Stimulated activated CD8-positive, alpha-beta memory T cell treated with anti-CD3 and anti-CD28 coated beads, Interleukin-4, amount 100 ng/mL, for 48 hours (primary cell): Measurements from ENCODE around the gene AMOTL2.
A peak's percentile ranks its signal among the peaks of the same experiment; 100 is the strongest.

ENCODE experiments used
- DNase-seq: peaks from one replicate; pipeline ENCODE4 v3.0.0-alpha.2; 2020

The AMOTL2 gene

DNA sequence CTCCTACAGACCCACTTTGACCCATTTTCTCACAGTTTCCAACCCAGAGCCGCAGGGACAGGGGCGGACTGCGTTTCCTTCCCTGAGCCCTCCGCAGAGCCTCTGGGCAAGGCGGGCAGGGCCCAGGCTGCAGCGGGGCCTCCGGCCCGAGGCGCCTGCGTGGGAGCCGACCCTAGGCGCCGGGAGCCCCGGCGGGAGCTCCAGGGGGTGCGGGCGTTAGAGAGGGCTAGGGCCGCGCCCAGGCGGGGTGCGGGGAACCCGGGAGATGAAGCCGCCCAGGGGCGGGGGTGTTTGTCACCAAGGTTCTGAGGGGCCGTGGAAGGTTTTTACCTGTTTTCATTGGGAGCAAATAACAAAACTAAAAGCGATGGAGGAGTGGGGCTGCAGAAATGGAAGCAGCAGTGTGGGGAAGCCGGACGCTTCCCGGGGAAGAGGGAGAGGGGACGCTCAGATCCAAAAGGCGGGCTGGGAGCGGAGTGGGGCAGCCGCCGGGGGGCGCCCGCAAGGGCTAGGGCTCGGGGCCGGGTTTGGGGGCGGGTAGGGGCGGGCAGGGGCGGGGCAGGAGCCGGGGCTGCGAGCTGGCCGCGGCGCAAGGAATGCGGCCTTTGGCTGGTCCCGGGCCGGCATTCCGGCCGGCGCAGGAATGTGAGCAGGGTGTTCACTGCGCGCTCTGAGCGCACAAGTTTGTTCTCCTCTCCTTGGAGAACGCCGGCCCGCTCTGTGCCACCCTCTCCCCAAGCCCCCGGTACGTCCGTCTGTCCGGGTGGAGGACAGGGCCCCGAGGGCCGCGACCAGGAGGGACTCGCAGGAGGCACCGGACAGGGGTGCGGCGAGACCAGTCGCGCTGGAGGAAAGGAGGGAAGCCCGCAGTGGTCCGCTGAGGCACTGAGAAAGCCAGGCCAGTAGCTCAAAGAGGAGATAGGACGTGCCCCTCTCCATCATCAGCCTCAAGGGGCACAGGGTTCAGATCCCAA, 61.1 kb downstream of the AMOTL2 start:
- DNase-seq: no peak

DNA sequence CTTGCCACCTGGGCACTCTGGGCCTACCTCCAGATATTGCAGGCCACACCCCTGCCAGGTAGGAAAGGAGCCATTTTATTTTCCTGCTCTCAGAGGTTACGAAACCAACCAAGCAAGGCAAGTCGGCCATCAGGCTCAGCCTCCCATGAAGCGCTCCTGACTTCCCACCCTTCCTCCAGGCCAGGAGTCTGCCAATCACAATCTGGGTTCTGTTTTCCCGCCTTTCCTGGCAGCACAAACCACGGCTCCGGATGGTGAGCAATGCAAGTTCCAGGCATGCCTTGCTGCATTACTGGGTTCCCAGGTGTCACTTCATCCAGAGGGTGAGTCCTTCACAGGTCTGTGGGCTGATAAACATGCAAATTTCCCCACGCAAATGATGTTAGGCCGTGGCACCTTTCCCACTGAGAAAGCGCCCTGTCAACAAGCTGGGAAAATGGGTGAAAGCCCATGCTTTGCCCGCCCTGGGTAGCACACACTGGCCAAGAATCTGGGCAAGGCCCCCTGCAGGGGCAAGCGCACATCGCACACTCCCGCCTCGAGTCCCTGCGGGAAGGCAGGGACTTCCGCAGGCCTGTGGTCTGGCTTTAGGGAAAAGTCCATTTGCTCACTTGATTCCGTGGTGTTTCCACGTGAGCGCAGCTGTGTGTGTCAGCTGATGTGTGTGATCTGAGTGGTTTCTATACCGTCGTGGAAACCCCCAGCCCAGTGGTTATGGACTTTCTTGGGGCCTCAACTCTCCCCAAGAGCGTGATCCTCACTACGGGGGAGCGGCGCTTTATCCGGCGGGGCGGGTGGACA, 62.0 kb downstream of the AMOTL2 start:
- DNase-seq: no peak

DNA sequence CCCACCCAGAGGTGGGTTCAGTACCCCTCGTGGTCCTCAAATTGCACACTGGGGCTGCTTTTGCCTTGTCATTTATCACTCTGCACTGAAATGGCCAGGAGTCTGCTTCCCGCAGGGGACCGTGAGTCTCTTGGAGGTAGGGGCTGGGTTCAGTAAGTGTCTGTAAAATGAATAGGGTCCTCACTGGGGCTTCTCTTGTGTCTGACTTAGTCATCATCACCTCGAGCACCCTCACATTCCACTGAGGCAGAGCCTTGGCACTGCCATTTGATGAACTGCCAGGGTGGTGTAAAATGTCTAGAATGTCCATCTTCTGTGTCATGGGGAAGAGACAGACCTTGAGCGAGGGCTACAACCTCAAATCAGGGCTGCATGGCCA, 62.6 kb downstream of the AMOTL2 start:
- no peak for DNase-seq

DNA sequence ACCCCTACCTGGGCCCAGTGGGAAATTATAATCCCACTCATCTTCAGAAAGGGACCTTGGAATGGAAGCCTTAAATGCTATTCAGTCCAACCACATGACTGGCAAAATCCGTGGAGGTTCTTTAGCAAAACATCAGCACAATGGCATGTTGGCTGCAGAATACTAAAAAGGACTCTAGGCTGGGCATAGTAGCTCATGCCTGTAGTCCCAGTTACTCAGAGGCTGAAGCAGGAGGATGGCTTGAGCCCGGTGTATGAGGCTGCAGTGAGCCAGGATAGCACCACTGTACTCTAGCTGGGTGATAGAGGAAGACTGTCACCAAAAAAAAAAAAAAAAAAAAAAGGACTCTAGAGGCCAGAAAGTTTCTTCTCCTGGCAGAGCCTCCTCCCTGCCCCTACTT, 63.0 kb downstream of the AMOTL2 start:
- DNase-seq: no peak

DNA sequence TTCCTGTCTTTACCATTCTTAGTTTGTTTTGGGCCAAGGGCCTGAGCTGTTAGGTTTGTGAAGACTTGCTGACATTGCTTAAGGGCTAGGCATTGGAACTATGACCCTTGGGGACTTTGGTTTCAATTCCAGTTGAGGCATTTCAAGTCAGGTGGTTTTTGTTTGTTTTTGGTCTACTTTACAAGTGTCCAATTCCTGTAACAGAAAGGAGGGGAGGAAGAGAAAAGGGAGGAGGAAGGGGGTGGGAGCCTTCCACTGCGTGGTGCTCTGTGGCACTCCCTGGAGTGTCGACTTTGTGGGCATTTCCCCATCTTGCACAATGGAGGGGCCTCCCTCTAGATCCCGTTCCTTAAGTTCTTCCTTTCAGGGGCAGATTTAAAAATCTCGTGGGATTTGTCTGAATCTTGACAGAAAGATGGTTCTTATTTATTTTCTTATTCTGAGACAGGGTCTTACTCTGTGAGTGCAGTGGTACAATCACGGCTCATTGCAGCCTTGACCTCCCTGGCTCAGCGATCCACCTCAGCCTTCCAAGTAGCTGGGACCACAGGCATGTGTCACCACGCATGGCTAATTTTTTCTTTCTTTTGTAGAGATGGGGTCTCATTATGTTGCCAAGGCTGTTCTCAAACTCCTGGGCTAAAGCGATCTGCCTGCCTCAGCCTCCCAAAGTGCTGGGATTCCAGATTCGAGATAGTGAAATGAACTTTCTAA, 64.1 kb downstream of the AMOTL2 start:
- DNase-seq: no peak

DNA sequence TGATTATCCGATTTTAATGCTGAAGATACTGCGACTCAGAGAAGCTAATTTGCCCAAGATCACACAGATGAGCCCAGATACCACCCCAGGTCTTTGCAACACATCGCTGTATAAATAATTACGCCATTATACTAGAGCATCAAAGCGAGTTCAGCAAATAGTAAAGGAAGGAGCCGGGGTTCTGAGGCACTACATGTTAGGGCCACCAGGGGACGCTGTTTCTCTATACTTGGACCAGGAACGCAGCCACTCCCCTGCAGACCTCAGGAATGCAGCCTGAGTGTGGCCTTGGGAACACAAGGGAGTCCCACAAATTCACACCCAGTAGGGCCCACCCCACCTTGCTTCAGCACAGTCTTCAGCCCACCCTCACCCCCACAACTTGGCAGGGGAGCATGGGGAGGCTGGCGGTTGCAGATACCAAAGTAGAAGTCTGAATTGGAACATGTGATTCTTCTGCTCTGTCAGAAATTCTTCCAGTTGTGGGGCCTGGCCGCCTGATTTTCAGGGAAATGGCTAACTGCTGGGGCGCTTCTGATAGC, 65.8 kb downstream of the AMOTL2 start:
- DNase-seq: peak; percentile 87

DNA sequence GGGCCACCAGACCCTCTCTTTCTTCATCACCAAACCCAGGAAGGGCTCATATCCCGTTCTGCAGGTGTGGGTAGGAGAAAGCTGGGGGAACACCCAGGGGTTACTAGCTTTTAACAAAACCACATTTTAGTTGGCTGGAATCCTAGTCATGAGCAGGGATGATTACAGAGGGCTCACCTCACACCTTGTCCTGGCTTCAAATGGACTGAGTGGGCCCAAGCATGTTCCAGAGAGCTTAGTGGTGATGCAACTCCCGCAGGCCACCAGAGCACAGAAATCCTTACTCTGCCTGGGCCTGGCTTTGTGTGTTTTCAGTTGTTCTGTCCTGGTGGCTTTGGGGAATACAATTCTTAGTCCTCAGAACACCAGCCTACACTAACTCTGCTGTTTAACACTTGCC, 66.8 kb downstream of the AMOTL2 start:
- no peak for DNase-seq

DNA sequence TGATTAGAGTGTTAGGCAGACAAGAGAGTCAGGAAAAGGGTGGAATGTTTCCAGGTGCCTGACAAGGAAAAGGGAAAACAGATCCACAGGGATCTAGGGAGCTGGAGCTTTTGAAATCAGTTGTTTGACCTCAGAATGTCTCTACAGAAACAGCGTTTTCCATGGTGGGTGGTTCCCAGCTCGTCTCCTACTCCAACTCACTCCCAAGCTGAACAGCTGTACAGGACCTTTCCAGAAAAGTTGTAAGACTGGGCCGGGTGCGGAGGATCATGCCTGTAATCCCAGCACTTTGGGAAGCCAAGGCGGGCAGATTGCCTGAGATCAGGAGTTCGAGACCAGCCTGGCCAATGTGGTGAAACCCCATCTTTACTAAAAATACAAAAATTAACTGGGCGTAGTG, 67.9 kb downstream of the AMOTL2 start:
- no peak for DNase-seq
